ENCODE measurements around the gene SLC25A40.
A peak's percentile ranks its signal among the peaks of the same experiment; 100 is the strongest.

The SLC25A40 gene

DNA sequence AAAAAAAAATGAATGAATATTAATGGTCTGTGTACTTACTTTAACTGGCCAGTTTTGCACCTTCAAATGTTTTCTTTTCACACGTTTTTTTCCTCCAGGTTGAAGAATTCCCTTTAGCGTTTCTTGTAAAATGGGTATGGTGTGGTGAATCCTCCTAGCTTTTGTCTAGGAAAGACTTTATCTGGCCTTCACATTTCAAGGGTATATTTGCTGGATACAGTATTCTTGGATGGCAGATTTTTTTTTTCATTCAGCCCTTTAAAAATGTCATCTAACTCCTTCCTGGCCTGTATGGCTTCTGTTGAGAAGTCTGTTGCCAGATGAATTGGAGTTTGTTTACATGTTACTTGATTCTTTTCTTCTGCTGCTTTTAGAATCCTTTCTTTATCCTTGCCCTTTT, 10.1 kb downstream of the SLC25A40 start:
- TF ChIP-seq, protein P1, sequence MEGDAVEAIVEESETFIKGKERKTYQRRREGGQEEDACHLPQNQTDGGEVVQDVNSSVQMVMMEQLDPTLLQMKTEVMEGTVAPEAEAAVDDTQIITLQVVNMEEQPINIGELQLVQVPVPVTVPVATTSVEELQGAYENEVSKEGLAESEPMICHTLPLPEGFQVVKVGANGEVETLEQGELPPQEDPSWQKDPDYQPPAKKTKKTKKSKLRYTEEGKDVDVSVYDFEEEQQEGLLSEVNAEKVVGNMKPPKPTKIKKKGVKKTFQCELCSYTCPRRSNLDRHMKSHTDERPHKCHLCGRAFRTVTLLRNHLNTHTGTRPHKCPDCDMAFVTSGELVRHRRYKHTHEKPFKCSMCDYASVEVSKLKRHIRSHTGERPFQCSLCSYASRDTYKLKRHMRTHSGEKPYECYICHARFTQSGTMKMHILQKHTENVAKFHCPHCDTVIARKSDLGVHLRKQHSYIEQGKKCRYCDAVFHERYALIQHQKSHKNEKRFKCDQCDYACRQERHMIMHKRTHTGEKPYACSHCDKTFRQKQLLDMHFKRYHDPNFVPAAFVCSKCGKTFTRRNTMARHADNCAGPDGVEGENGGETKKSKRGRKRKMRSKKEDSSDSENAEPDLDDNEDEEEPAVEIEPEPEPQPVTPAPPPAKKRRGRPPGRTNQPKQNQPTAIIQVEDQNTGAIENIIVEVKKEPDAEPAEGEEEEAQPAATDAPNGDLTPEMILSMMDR (IDR thresholded peaks at IDR 0.05; ENCODE audit: insufficient read depth, low read depth, low read length, missing control alignments), result no peak
- no peak for DNase-seq (ENCODE audit: low read depth)

DNA sequence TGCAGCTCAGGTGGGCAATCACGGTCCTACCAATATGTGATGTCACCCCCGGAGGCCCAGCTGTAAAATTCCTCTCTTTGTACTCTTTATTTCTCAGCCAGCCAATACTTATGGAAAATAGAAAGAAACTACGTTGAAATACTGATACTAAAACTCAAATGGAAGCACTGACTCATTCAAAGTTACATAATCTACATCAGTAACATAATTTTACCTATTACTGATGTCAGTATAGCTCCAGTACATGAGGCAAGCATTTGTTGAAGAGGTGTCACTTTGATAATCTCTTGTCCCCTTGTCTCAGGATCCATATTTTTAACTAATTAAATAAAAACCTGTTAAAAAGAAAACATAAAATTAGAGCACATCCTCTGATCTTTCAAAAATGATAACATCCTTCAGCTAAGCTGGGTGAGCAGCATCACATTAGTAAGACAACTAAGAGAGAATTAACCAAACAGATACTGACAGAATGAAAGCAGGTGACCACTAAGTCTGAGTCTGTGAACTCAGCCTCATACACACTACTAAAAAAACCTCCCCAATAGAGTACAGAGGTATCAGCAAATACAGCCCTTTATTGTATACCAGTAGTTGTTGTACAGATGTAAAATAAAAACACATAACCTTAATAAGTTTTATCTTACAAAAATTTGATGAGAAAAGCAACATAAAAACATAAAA, 17.6 kb downstream of the SLC25A40 start:
- H3K4me3 ChIP-seq (ENCODE audit: low read length), result no peak overlapping the region
- TF ChIP-seq, protein P1 (IDR thresholded peaks at IDR 0.05; ENCODE audit: insufficient read depth, low read depth, low read length, missing control alignments), result no peak
- no peak for DNase-seq (ENCODE audit: low read depth)

More for the DNA sequence above, 10.1 kb downstream of the SLC25A40 start:
- no peak overlapping the region for H3K4me3 ChIP-seq (ENCODE audit: low read length)

GRCh38 chr7:87853237-87853864, 22.8 kb downstream of the SLC25A40 start:
- H3K4me3 ChIP-seq (ENCODE audit: low read length), result no peak overlapping the region
- DNase-seq (ENCODE audit: low read depth), result peak; percentile 82
- TF ChIP-seq, protein P1 (IDR thresholded peaks at IDR 0.05; ENCODE audit: insufficient read depth, low read depth, low read length, missing control alignments), result no peak

GRCh38 chr7:87852306-87852705, 23.9 kb downstream of the SLC25A40 start:
- no peak for DNase-seq (ENCODE audit: low read depth)
- TF ChIP-seq, protein P1 (IDR thresholded peaks at IDR 0.05; ENCODE audit: insufficient read depth, low read depth, low read length, missing control alignments), result no peak
- H3K4me3 ChIP-seq (ENCODE audit: low read length), result no peak overlapping the region

- H3K4me3 ChIP-seq (ENCODE audit: low read length), result no peak overlapping the region
- TF ChIP-seq, protein P1 (IDR thresholded peaks at IDR 0.05; ENCODE audit: insufficient read depth, low read depth, low read length, missing control alignments), result no peak
- no peak for DNase-seq (ENCODE audit: low read depth)
Measured at GRCh38 chr7:87850836-87851593, 25.1 kb downstream of the SLC25A40 start.

DNA sequence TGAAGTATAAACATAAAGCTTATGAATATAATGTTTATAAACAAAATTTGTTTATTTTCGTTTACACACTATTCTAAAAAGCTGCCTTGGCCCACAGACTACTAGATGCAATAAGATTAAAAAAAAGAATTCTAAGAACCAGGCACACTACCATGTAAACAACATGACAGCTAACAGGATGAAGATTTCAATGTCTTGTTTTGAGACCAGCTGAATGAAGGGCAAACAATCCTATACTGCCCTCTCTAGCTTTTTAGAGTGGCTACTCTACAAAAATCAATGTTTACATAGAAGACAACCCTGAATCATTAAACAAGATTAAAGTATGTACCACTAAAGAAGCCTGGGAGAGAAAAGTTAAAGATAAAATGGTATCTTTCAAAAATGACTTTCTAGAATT, 38.6 kb downstream of the SLC25A40 start:
- no peak for DNase-seq (ENCODE audit: low read depth)
- TF ChIP-seq, protein P1 (IDR thresholded peaks at IDR 0.05; ENCODE audit: insufficient read depth, low read depth, low read length, missing control alignments), result no peak
- H3K4me3 ChIP-seq (ENCODE audit: low read length), result no peak overlapping the region

Measured in epithelial cell of esophagus (primary cell).